H9 (cell line): Measurements from ENCODE around the gene CLEC16A. TPM values are rescaled to one million over a fixed set of nuclear protein-coding genes. Genes with fewer than 3 reads are reported as not detected.

Experiments
- DNase-seq: peaks from one replicate; pipeline ENCODE4 v3.0.0-alpha.2; 2017
- H2AFZ ChIP-seq: one replicate; pipeline ENCODE4 v1.6.1; 2013; ENCODE audit warnings: mild to moderate bottlenecking, low read length, control low read depth, moderate library complexity
- H2AK5ac ChIP-seq: 2 replicates; pipeline ENCODE4 v1.6.1; 2013; ENCODE audit warnings: low read length, control low read depth, mixed read lengths; ENCODE audit not compliant: insufficient read length
- H2BK120ac ChIP-seq: one replicate; pipeline ENCODE4 v1.6.1; 2013; ENCODE audit warnings: low read depth, mild to moderate bottlenecking, low read length, control low read depth, inconsistent platforms; ENCODE audit not compliant: poor library complexity, severe bottlenecking
- H2BK12ac ChIP-seq: 2 replicates; pipeline ENCODE4 v1.6.1; 2013; ENCODE audit warnings: low read length, control low read depth, mixed read lengths, low read depth; ENCODE audit not compliant: insufficient read length
- H2BK15ac ChIP-seq: 2 replicates; pipeline ENCODE4 v1.6.1; 2013; ENCODE audit warnings: low read depth, low read length, control low read depth
- H2BK20ac ChIP-seq: one replicate; pipeline ENCODE4 v1.6.1; 2013; ENCODE audit warnings: low read depth, mild to moderate bottlenecking, low read length, control low read depth, inconsistent platforms; ENCODE audit not compliant: poor library complexity, severe bottlenecking
- H2BK5ac ChIP-seq: 2 replicates; pipeline ENCODE4 v1.6.1; 2013; ENCODE audit warnings: low read length, control low read depth, mixed read lengths; ENCODE audit not compliant: insufficient read length
- H3K14ac ChIP-seq: 2 replicates; pipeline ENCODE4 v1.6.1; 2013; ENCODE audit warnings: low read length, control low read depth; ENCODE audit not compliant: insufficient read depth
- H3K18ac ChIP-seq: 2 replicates; pipeline ENCODE4 v1.6.1; 2013; ENCODE audit warnings: low read depth, mild to moderate bottlenecking, mixed read lengths, low read length, control low read depth; ENCODE audit not compliant: insufficient read length
- H3K23ac ChIP-seq: 2 replicates; pipeline ENCODE4 v1.6.1; 2013; ENCODE audit warnings: low read length, control low read depth, mixed read lengths, low read depth; ENCODE audit not compliant: insufficient read length
- H3K23me2 ChIP-seq: 2 replicates; pipeline ENCODE4 v1.6.1; 2013; ENCODE audit warnings: low read depth, mild to moderate bottlenecking, mixed read lengths, low read length, control low read depth; ENCODE audit not compliant: insufficient read length, poor library complexity, severe bottlenecking
- H3K27ac ChIP-seq: 2 replicates; pipeline ENCODE4 v1.5.1; 2013; ENCODE audit warnings: low read length, control low read depth, mixed read lengths, low read depth; ENCODE audit not compliant: insufficient read length
- H3K27me3 ChIP-seq: 2 replicates; pipeline ENCODE4 v1.6.1; 2013; ENCODE audit warnings: low read length, control low read depth, inconsistent platforms; ENCODE audit not compliant: insufficient read depth
- H3K4ac ChIP-seq: 2 replicates; pipeline ENCODE4 v1.6.1; 2013; ENCODE audit warnings: low read depth, mild to moderate bottlenecking, control low read depth, inconsistent platforms, low read length, moderate library complexity
- H3K4me1 ChIP-seq: 2 replicates; pipeline ENCODE4 v1.6.1; 2013; ENCODE audit warnings: low read length, control low read depth, inconsistent platforms; ENCODE audit not compliant: insufficient read depth
- H3K4me2 ChIP-seq: 2 replicates; pipeline ENCODE4 v1.6.1; 2013; ENCODE audit warnings: low read length, control low read depth, mixed read lengths; ENCODE audit not compliant: insufficient read length, insufficient read depth
- H3K56ac ChIP-seq: 2 replicates; pipeline ENCODE4 v1.6.1; 2013; ENCODE audit warnings: low read depth, mild to moderate bottlenecking, mixed read lengths, low read length, control low read depth; ENCODE audit not compliant: insufficient read length
- H3K79me1 ChIP-seq: 2 replicates; pipeline ENCODE4 v1.6.1; 2013; ENCODE audit warnings: low read depth, mild to moderate bottlenecking, moderate library complexity, low read length, control low read depth, inconsistent platforms; ENCODE audit not compliant: insufficient read depth, poor library complexity, severe bottlenecking
- H3K79me2 ChIP-seq: 2 replicates; pipeline ENCODE4 v1.6.1; 2013; ENCODE audit warnings: low read length, control low read depth, inconsistent platforms; ENCODE audit not compliant: insufficient read depth
- H3K9ac ChIP-seq: 2 replicates; pipeline ENCODE4 v1.6.1; 2013; ENCODE audit warnings: low read length, control low read depth, mixed read lengths; ENCODE audit not compliant: insufficient read length; ENCODE audit errors: extremely low read depth
- H3K9me3 ChIP-seq: one replicate; pipeline ENCODE4 v1.6.1; 2013; ENCODE audit warnings: low read depth, low read length, inconsistent platforms; ENCODE audit not compliant: control insufficient read depth
- H3T11ph ChIP-seq: one replicate; pipeline ENCODE4 v1.6.1; 2013; ENCODE audit warnings: mild to moderate bottlenecking, low read length, control low read depth, inconsistent platforms
- H4K20me1 ChIP-seq: one replicate; pipeline ENCODE4 v1.6.1; 2013; ENCODE audit not compliant: control insufficient read depth, insufficient read length, insufficient read depth
- H4K5ac ChIP-seq: 2 replicates; pipeline ENCODE4 v1.6.1; 2013; ENCODE audit warnings: low read depth, mild to moderate bottlenecking, mixed read lengths, low read length, control low read depth; ENCODE audit not compliant: insufficient read length
- H4K8ac ChIP-seq: replicated peaks from 2 replicates; pipeline ENCODE4 v1.6.1; 2013; ENCODE audit warnings: low read length, control low read depth, mixed read lengths, low read depth; ENCODE audit not compliant: insufficient read length
- H4K91ac ChIP-seq: 2 replicates; pipeline ENCODE4 v1.6.1; 2013; ENCODE audit warnings: low read depth, mild to moderate bottlenecking, moderate library complexity, mixed read lengths, low read length, control low read depth; ENCODE audit not compliant: insufficient read length
- H3K27ac Mint-ChIP-seq, 3 experiments: 2 replicates in 2 of 3; 3 replicates in 1 of 3; pipeline ENCODE4 v1.8.0; 2020 to 2021; ENCODE audit warnings: mixed read lengths in 3 of 3, mild to moderate bottlenecking in 1 of 3, moderate library complexity in 1 of 3
- H3K27me3 Mint-ChIP-seq: 2 replicates; pipeline ENCODE4 v1.8.0; 2021; ENCODE audit warnings: low read depth, mild to moderate bottlenecking, moderate library complexity, mixed read lengths
- H3K36me3 Mint-ChIP-seq, 3 experiments: 2 replicates in 2 of 3; 3 replicates in 1 of 3; pipeline ENCODE4 v1.8.0; 2020 to 2021; ENCODE audit warnings: low read depth in 3 of 3, mixed read lengths in 3 of 3; ENCODE audit not compliant: insufficient read depth in 1 of 3
- H3K4me1 Mint-ChIP-seq, 2 experiments: 2 replicates each; pipeline ENCODE4 v1.8.0; 2020; ENCODE audit warnings: mixed read lengths in 2 of 2
- H3K4me3 Mint-ChIP-seq, 2 experiments: 2 replicates in 1 of 2; 3 replicates in 1 of 2; pipeline ENCODE4 v1.8.0; 2020 to 2021; ENCODE audit warnings: mild to moderate bottlenecking in 2 of 2, mixed read lengths in 2 of 2, moderate library complexity in 1 of 2
- H3K9me3 Mint-ChIP-seq, 2 experiments: 2 replicates in 1 of 2; 3 replicates in 1 of 2; pipeline ENCODE4 v1.8.0; 2020; ENCODE audit warnings: mild to moderate bottlenecking in 2 of 2, mixed read lengths in 2 of 2, moderate library complexity in 1 of 2
- CTCF ChIP-seq: fragments of 200-600 bp; sonication (generic); conservative IDR thresholded peaks from 3 replicates; pipeline ENCODE4 v1.8.0; 2021; ENCODE audit warnings: antibody characterized with exemption, mild to moderate bottlenecking
- WGBS: extraction: QIAGEN DNeasy Blood & Tissue Kit; methylation state at CpG from one replicate; pipeline ENCODE4 v1.1.7; 2013; ENCODE audit warnings: missing lambda C conversion rate, low lambda C conversion rate, mixed read lengths; ENCODE audit not compliant: insufficient read length; ENCODE audit errors: extremely low coverage; 5-methylcytosine and 5-hydroxymethylcytosine counted together
- total RNA-seq: library from RNA; stranded (reverse); gene quantifications from 2 replicates; pipeline ENCODE4 v1.2.1, GENCODE V29; 2021

CLEC16A gene
- total RNA-seq, 1 experiment from 2014 or later: 15.2 TPM

GRCh38 chr16:10983159-10983558 lies 38.8 kb downstream of the CLEC16A start:
- H3K79me1 ChIP-seq: no peaks in the 10 kb centered on the region
- H3K4me1 ChIP-seq: no peaks in the 10 kb centered on the region
- H3K4me2 ChIP-seq: no peak overlapping the region
- no peak overlapping the region for H3T11ph ChIP-seq
- no peak overlapping the region for H2BK120ac ChIP-seq
- no peak overlapping the region for H3K23ac ChIP-seq
- no peak overlapping the region for H3K18ac ChIP-seq
- H3K14ac ChIP-seq: no peak overlapping the region
- no peaks in the 10 kb centered on the region for H3K23me2 ChIP-seq
- H4K20me1 ChIP-seq: no peaks in the 10 kb centered on the region
- peaks cover 0 to 10% (median 0%) of the 10 kb centered on the region in 3 experiments; a peak in 2 of 7 replicates for H3K36me3 Mint-ChIP-seq
- no peak overlapping the region for H2BK5ac ChIP-seq
- no peaks in the 10 kb centered on the region for H3K9me3 ChIP-seq
- no peak for DNase-seq
- no peak overlapping the region for H3K56ac ChIP-seq
- H4K8ac ChIP-seq: no peak overlapping the region
- no peak overlapping the region for H3K27ac Mint-ChIP-seq
- H3K27me3 Mint-ChIP-seq: no peaks in the 10 kb centered on the region
- H2AFZ ChIP-seq: no peak overlapping the region
- no CpG with 5 or more reads among the region's 8 CpGs for WGBS
- no peak overlapping the region for H4K91ac ChIP-seq
- H2AK5ac ChIP-seq: no peak overlapping the region
- no peak overlapping the region for H3K4ac ChIP-seq
- no peak overlapping the region for H2BK12ac ChIP-seq
- no peaks in the 10 kb centered on the region for H3K79me2 ChIP-seq
- peak; percentile 37; the same call in 2 of the 3 replicates for TF ChIP-seq CTCF
- peaks cover 9 to 27% of the 10 kb centered on the region in 2 experiments for H3K4me1 Mint-ChIP-seq
- no peak overlapping the region for H4K5ac ChIP-seq
- H3K27me3 ChIP-seq: no peaks in the 10 kb centered on the region
- H2BK15ac ChIP-seq: no peak overlapping the region
- no peak overlapping the region for H2BK20ac ChIP-seq
- H3K4me3 Mint-ChIP-seq: no peak overlapping the region
- H3K27ac ChIP-seq: no peak overlapping the region
- no peaks in the 10 kb centered on the region for H3K9me3 Mint-ChIP-seq
- H3K9ac ChIP-seq: no peak overlapping the region
